Activated T-cell treated with anti-CD3 and anti-CD28 coated beads, Interleukin-2, amount 50 U/mL, for 72 hours (primary cell): ENCODE measurements around the gene AFF3. TPM values are rescaled to one million over a fixed set of nuclear protein-coding genes. Genes with fewer than 3 reads are reported as not detected.
A peak's percentile ranks its signal among the peaks of the same experiment; 100 is the strongest.

Source experiments
- ATAC-seq, 2 donors: fragments of 150-1000 bp; cut with Tn5 transposase; replicated peaks in 1 of 2; 2 replicates each; pipeline ENCODE4 v1.10.0; 2021; ENCODE audit warnings: moderate library complexity in 2 of 2, mild to moderate bottlenecking in 1 of 2
- DNase-seq, 2 donors: peaks; one replicate each; pipeline ENCODE4 v3.0.0; 2021 to 2022; ENCODE audit warnings: mixed read lengths in 1 of 2
- H3K27ac Mint-ChIP-seq: one replicate; pipeline ENCODE4 v1.8.0; 2022; ENCODE audit warnings: mild to moderate bottlenecking, moderate library complexity, mixed read lengths
- H3K27me3 Mint-ChIP-seq: one replicate; pipeline ENCODE4 v1.8.0; 2022; ENCODE audit warnings: low read depth, mixed read lengths
- H3K36me3 Mint-ChIP-seq, 2 donors: one replicate each; pipeline ENCODE4 v1.8.0; 2022; ENCODE audit warnings: mixed read lengths in 2 of 2, mild to moderate bottlenecking in 1 of 2; ENCODE audit not compliant: insufficient read depth in 2 of 2
- H3K4me1 Mint-ChIP-seq: one replicate; pipeline ENCODE4 v1.8.0; 2022; ENCODE audit warnings: low read depth, mixed read lengths
- H3K4me3 Mint-ChIP-seq, 2 donors: one replicate each; pipeline ENCODE4 v1.8.0; 2022; ENCODE audit warnings: mild to moderate bottlenecking in 2 of 2, mixed read lengths in 2 of 2, moderate library complexity in 2 of 2
- H3K9me3 Mint-ChIP-seq, 2 donors: one replicate each; pipeline ENCODE4 v1.8.0; 2022; ENCODE audit warnings: mixed read lengths in 2 of 2
- total RNA-seq, 2 donors: library from RNA; stranded (reverse); gene quantifications; one replicate each; pipeline ENCODE4 v1.2.3, GENCODE V29; 2022

Gene AFF3
- total RNA-seq, 2 donors from 2014 or later, result 0.39 to 2.6 TPM

DNA sequence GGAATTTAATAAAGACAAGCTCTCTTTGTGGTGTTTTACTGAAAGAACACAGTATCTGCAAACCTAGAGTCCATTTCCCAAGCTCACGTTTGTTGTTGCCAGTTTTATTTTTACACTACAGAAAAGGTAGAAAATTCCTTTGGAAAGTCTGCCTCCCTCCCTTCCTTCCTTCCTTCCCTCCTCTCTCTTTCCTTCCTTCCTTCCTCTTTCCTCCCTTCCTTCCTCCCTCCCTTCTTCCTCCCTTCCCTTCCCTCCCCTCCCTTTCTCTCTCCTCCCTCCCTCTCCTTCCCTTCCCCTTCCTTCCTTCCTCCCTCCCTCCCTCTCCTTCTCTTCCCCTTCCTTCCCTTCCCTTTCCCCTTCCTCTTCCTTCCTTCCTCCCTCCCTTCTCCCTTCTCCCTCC, 516.2 kb downstream of the AFF3 start:
- Mint-ChIP-seq H3K4me3 (no peak overlapping the region), H3K27me3 (no peaks in the 10 kb centered on the region), H3K9me3 (no peaks in the 10 kb centered on the region), H3K27ac (no peak overlapping the region), H3K36me3 (no peaks in the 10 kb centered on the region), H3K4me1 (no peaks in the 10 kb centered on the region)
- DNase-seq, result no peak
- ATAC-seq, result no peak

DNA sequence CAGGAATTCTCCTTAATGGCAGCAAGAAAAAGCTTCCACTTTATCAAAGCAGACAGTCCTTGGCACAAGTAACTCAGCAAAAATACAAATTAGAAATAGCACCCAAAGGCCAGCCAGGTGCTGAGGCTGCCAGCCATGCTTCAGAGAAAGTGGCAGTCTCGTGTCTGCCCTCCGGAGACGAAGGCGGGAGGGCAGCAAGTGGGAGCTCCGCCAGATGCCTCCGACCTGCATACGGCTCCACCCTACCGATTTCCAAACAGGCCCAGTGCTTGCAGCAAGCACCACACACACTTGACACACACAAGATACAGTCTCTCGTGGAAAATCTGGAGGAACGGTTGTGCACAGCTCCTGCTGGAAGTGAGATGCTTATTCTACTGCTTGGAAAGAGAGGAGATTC, 517.7 kb downstream of the AFF3 start:
- Mint-ChIP-seq H3K27me3 (no peaks in the 10 kb centered on the region), H3K9me3 (no peaks in the 10 kb centered on the region), H3K27ac (no peak overlapping the region), H3K36me3 (no peaks in the 10 kb centered on the region), H3K4me1 (no peaks in the 10 kb centered on the region), H3K4me3 (no peak overlapping the region)
- DNase-seq (no peak), ATAC-seq (no peak)

DNA sequence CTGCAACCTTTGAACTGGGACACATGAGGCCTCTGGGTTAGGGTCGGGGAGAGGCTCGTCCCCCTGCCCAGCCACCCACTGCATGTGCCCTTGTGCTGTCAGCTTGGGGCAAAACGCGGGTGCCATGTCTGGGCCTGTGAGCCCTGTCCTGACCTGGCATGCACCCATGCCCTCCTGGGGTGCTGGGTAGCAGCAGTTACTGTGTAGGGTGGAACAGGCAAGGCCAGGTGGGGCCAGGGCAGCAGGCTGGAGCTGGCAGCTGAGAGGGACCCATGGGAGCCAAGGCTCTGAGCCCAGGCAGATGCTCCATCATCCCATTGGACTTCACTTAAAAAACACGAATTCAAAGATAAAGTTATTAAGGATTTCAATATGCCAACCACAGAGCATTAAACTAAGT, 518.8 kb downstream of the AFF3 start:
- ATAC-seq, result no peak

DNA sequence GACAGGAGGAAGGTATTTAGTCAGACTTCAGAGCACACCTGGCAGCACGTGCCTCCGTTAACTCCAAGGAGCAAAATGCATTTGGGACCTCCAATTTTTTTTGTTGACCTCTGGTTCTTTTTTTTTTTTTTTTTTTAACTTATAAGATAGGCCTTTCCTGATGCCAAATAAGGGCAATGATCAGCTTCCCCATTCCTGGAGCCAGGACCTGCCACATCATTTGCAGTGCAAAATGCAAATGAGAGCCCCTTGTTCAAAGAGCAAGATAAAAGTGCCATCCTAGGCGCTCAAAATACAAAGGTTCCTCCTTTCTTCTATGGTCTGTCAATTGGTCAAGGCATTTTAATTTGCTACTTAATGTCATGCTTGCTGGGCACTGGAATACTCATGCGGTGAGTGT, 519.4 kb downstream of the AFF3 start:
- H3K4me3 Mint-ChIP-seq, result no peak overlapping the region
- no peak for DNase-seq
- H3K27me3 Mint-ChIP-seq, result no peaks in the 10 kb centered on the region
- H3K36me3 Mint-ChIP-seq, result no peaks in the 10 kb centered on the region
- H3K27ac Mint-ChIP-seq, result no peak overlapping the region
- peaks cover 5% of the 10 kb centered on the region for H3K4me1 Mint-ChIP-seq
- no peaks in the 10 kb centered on the region for H3K9me3 Mint-ChIP-seq
- no peak for ATAC-seq

More for the DNA sequence above, 518.8 kb downstream of the AFF3 start:
- Mint-ChIP-seq H3K4me1 (peaks cover 3% of the 10 kb centered on the region), H3K27me3 (no peaks in the 10 kb centered on the region), H3K4me3 (no peak overlapping the region), H3K27ac (no peak overlapping the region), H3K36me3 (no peaks in the 10 kb centered on the region), H3K9me3 (no peaks in the 10 kb centered on the region)
- no peak for DNase-seq

DNA sequence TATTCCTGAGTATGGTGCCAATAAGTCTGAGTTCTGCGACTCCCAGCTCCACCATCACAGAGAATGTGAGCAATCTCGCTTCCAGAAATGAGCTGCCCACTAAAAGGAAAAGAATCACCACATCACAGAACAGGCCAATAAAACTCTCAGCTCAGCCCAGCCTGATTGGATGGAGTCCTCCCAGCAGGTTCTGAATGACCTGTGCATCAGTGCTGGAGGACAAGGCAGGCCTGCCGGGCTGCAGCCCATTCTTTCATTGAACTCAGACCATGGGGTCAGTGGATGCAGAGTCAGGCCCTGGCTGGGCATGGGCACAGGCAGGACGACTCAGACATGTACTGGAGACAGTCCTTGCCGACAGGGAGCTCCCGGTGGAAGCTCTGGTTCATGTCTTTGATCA, 519.9 kb downstream of the AFF3 start:
- Mint-ChIP-seq H3K4me3 (no peak overlapping the region), H3K9me3 (no peaks in the 10 kb centered on the region)
- ATAC-seq, result no peak

DNA sequence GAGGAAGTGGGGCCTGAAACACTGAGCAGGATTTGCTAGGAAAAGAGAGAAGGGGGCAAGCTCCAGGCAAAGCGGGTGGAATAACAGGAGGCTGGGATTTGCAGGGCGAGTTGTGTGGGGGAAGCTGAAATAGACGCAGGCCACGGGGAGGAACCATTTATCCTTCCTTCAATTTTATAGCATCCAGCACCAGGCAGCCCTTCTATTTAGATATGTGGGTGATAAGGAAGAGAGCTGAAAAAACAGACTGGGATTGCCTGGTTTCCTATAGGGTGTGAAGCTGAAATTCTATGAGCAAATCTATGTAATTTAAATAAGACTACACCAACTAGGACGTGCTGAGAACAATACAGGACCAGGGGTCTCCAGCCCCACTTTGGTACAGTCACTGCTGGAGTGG, 520.6 kb downstream of the AFF3 start:
- Mint-ChIP-seq H3K27ac (no peak overlapping the region), H3K4me3 (no peak overlapping the region), H3K27me3 (no peaks in the 10 kb centered on the region), H3K9me3 (no peaks in the 10 kb centered on the region), H3K36me3 (no peaks in the 10 kb centered on the region), H3K4me1 (peaks cover 5% of the 10 kb centered on the region)
- ATAC-seq, result no peak
- no peak for DNase-seq

More for the DNA sequence above, 519.9 kb downstream of the AFF3 start:
- DNase-seq, result no peak
- peaks cover 5% of the 10 kb centered on the region for H3K4me1 Mint-ChIP-seq
- no peak overlapping the region for H3K27ac Mint-ChIP-seq
- H3K36me3 Mint-ChIP-seq, result no peaks in the 10 kb centered on the region
- H3K27me3 Mint-ChIP-seq, result no peaks in the 10 kb centered on the region

DNA sequence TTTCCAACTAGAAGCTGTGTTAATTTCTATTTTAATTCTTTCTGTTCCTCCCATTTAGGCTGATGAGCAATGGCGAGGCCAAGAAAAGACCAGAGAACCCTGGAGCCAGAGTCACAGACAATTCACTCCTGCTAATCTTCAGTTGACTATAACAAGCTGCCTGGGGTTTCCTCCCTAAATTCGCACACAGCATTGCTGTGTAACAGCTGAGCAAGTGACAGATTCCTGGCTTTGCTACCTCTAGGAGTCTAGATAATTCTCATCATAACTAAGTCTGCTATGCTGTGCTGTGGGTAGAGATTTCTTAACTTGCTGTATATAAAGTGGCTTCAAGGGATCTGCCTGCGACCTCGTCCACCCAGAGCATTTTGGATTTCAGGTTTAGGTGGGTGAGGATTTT, 521.3 kb downstream of the AFF3 start:
- Mint-ChIP-seq H3K9me3 (no peaks in the 10 kb centered on the region), H3K27ac (no peak overlapping the region), H3K36me3 (no peaks in the 10 kb centered on the region), H3K4me3 (no peak overlapping the region), H3K27me3 (no peaks in the 10 kb centered on the region), H3K4me1 (peaks cover 5% of the 10 kb centered on the region)
- ATAC-seq (no peak), DNase-seq (no peak)

DNA sequence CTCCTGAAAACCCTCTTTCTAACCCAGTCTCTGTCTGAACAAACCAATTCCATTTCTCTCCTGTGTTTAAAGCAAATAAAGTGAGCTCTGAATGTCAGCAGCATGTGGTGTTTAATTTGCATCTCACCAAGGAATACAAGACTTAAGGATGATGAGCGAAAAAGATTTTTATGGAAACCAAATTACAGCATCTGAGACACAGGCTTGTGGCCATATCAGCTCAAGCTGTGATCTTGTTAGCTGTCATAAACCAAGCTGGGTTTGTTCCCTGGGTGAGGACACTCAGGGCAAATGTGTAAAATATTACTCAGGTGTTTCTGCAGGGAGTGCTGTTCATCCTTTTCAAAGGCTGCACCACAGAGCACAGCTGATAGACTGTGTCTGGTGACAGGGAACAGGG, 523.2 kb downstream of the AFF3 start:
- no peak for ATAC-seq
- DNase-seq, result no peak
- H3K4me3 Mint-ChIP-seq, result no peak overlapping the region
- no peak overlapping the region for H3K27ac Mint-ChIP-seq
- H3K27me3 Mint-ChIP-seq, result no peaks in the 10 kb centered on the region
- H3K36me3 Mint-ChIP-seq, result no peaks in the 10 kb centered on the region
- peaks cover 5% of the 10 kb centered on the region for H3K4me1 Mint-ChIP-seq
- H3K9me3 Mint-ChIP-seq, result no peaks in the 10 kb centered on the region

DNA sequence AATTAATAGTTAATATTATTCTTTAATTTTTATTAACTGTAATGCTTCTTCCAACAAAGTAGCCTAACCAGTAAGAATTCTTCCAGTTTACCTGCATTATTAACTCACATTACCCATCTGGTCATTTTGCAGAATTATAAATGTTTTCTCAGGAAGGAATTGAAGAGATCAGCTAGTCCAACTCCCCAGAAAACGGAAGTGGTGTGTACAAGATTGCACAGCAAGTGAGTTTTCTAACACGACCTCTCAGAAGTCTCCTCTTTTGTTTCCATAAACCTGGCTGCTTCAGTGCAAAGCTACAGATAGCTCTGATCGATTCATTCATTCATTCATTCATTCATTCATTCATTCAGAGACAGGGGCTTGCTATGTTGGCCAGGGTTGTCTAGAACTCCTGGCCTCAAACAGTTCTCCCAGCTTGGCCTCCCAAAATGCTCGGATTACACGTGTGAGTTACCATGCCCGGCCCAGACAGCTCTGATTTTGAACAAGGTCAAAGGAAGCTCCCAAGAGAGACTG, 523.8 kb downstream of the AFF3 start:
- DNase-seq, result no peak
- no peaks in the 10 kb centered on the region for H3K36me3 Mint-ChIP-seq
- peaks cover 5% of the 10 kb centered on the region for H3K4me1 Mint-ChIP-seq
- no peak overlapping the region for H3K27ac Mint-ChIP-seq
- H3K27me3 Mint-ChIP-seq, result no peaks in the 10 kb centered on the region
- H3K9me3 Mint-ChIP-seq, result no peaks in the 10 kb centered on the region
- ATAC-seq, result no peak
- H3K4me3 Mint-ChIP-seq, result no peak overlapping the region

DNA sequence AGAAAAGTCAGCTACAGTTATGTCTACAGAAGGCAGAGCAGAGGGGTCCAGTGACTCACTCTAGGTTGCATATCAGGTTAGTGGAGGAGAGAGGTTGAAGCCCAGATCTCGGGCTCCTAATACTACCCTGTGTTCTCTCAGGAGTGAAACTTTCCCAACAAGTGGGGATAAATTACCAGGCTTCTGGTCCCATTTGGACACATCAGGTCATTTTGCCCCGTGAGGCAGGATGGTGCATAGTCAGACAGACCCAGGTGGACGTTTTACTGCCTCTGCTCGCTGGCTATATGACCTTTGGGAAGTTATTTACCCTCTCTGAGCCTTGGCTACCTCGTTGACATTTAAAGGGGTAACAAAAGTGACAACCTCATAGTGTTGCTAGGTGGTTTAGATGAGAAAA, 524.6 kb downstream of the AFF3 start:
- Mint-ChIP-seq H3K36me3 (no peaks in the 10 kb centered on the region), H3K9me3 (no peaks in the 10 kb centered on the region), H3K27ac (no peak overlapping the region), H3K4me3 (no peak overlapping the region), H3K4me1 (peaks cover 5% of the 10 kb centered on the region), H3K27me3 (no peaks in the 10 kb centered on the region)
- no peak for ATAC-seq
- DNase-seq, result no peak

DNA sequence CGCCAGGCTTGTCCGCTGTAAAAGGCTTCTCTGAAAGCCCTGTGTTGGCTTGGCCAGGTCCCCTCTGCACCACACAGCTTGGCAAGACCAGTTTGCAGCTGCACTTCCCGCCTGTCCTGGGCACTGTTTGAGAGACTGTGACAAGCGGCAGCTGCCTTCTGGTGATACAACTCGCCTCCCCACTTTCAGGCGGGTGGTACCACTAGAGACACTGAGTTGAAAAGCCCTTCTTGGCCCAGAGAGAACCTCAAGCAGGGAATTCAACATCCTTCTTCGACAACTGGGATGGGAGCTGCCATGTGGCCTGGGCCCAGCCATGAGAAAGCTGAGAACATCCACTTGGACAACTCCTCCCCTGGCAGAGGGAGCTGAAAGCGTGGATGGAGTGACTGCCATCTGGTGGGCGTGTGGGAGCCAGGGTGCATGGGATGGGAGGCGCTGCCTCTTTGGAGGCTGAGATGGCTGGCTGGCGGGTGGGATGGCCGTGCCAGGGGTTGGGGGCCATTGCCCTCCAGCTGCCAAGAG, 527.1 kb downstream of the AFF3 start:
- no peaks in the 10 kb centered on the region for H3K27me3 Mint-ChIP-seq
- no peak overlapping the region for H3K4me3 Mint-ChIP-seq
- H3K36me3 Mint-ChIP-seq, result no peaks in the 10 kb centered on the region
- H3K4me1 Mint-ChIP-seq, result peaks cover 5% of the 10 kb centered on the region
- DNase-seq (no peak), ATAC-seq (no peak)
- H3K9me3 Mint-ChIP-seq, result no peaks in the 10 kb centered on the region
- H3K27ac Mint-ChIP-seq, result no peak overlapping the region

DNA sequence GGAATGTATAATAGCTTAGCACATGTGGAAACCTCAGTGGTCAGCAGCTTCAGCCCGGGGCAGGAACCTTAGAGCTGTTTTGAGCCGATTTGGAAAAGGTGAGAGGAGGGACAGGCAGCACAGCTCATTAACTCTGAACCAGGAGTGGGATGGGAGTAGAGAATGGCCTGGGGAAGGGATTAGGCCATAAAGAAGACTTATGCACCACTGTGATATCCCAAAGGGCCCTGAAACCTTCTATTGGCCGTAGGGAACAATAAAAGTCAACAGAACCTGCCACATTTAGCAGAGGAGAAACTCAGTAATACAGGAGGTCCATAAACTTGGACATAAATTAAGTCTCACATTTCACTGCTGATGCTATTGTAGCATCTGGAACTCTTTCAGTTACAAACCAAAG, 528.4 kb downstream of the AFF3 start:
- no peaks in the 10 kb centered on the region for H3K9me3 Mint-ChIP-seq
- no peak for DNase-seq
- ATAC-seq, result no peak
- H3K36me3 Mint-ChIP-seq, result no peaks in the 10 kb centered on the region
- H3K4me1 Mint-ChIP-seq, result peaks cover 5% of the 10 kb centered on the region
- H3K27ac Mint-ChIP-seq, result peak overlapping the region; percentile 38
- no peak overlapping the region for H3K4me3 Mint-ChIP-seq
- no peaks in the 10 kb centered on the region for H3K27me3 Mint-ChIP-seq

DNA sequence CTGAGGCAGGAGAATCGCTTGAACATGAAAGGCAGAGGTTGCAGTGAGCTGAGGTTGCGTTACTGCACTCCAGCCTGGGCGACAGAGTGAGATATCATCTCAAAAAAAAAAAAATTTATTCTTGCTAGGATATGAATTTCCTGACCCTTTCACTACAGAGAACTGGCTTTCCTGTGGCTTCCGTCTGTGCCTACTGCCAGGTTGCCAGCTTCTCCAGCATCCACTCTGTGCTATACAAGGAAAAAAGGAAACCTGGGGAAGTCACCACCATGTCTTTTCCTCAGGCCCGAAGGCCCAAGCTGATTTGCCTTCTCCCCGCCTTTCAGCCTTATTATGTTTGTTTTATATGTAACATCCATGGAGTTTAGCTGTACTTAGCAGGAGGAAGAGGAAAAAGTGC, 530.6 kb downstream of the AFF3 start:
- Mint-ChIP-seq H3K9me3 (no peaks in the 10 kb centered on the region), H3K27me3 (no peaks in the 10 kb centered on the region), H3K27ac (no peak overlapping the region), H3K4me1 (no peaks in the 10 kb centered on the region), H3K4me3 (no peak overlapping the region), H3K36me3 (no peaks in the 10 kb centered on the region)
- ATAC-seq (no peak), DNase-seq (no peak)

DNA sequence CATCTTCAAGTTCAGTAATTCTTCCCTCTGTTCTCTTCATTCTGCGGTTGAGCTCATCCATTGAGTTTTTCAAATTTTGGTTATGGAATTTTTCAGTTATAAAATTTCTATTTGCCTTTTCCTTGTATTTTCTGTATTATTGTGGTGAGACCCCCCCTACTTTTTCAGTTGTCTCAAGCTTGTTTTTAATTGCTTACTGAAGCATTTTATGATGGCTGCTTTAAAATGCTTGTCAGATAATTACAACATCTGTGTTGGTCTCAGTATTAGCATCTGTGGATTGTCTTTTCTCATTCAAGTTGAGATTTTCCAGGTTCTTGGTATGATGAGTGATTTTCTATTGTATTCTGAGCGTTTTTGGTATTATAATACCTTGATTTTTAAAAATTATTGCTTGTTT, 531.4 kb downstream of the AFF3 start:
- ATAC-seq (no peak), DNase-seq (no peak)
- H3K27ac Mint-ChIP-seq, result no peak overlapping the region
- H3K36me3 Mint-ChIP-seq, result no peaks in the 10 kb centered on the region
- no peak overlapping the region for H3K4me3 Mint-ChIP-seq
- H3K27me3 Mint-ChIP-seq, result no peaks in the 10 kb centered on the region
- H3K4me1 Mint-ChIP-seq, result no peaks in the 10 kb centered on the region
- H3K9me3 Mint-ChIP-seq, result no peaks in the 10 kb centered on the region
